NOMO-1 treated with dmso at 0.1 percent for 144 hours (cell line): ENCODE measurements around the gene DTHD1.

Source experiments
- DNase-seq: peaks from one replicate; lab custom pipeline; 2025; ENCODE audit not compliant: unreplicated experiment; lab: John Stamatoyannopoulos, UW

Gene DTHD1

DNA sequence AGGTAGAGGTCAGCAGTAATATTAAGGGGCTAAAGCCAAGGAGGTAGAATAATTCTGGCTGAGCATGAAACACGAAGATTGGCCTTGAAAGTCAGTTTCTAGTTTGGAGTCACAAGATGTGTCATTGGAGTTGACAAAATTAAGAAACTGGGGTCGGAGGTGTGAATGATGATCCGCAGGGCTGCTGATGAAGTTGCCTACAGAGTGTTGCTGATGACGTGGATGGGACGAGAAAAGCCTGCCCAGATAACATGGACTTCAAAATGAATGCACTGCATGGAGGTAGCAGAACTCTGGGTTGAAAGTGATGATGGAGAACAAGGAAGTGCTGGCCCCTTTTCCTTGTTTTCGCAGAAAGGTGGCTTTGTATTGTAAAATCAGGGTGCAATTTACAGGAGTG, 60.5 kb downstream of the DTHD1 start:
- DNase-seq: no peak

GRCh38 chr4:36343501-36344175, 62.2 kb downstream of the DTHD1 start:
- no peak for DNase-seq

- no peak for DNase-seq
Observed at GRCh38 chr4:36348403-36348938, 67.1 kb downstream of the DTHD1 start.

- no peak for DNase-seq
Observed at GRCh38 chr4:36349938-36350549, 68.6 kb downstream of the DTHD1 start.

DNA sequence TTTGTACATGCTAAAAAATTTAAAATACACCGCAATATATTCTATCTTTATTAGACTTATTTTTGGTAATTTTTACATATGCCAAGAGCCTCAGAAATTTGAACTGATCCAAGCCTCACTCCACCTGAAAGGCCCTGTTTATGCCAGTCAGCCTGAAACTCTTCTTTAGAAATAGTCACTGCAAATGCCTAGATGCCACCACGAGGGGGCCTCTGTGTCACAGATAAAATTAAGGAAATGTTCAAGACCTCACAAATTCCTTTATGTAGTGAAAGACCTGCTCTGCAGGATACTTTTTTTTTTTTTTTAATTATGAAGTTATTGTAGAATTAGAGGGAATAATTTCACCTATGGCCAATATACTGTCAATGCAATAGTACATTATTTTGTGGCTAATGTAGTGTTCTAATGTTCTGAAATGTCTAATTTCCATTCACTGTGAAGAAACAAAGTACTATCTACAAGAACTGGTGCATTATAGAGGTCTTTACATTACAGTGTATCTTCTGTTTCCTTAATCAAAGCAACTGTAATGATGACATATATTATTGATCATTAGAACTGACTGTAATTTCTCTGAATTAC, 69.8 kb downstream of the DTHD1 start:
- DNase-seq: peak; percentile 35

DNA sequence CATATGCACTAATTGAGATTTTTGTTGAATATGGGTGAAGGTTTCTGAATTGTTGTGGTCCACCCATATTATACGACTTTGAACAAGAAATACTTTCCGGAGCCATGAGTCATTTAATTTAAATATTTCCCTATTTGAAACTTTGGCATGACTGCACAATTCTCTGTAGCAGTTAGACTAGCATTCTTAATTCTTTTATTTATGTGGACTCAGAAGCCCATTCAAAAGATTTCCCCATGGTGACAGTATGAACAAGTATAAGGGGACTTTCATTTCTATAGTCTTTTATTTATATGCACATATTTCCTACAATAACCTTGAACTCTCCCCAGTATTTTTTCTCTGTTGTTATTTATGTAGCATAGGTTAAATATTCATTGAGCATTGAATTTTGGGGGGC, 72.6 kb downstream of the DTHD1 start:
- no peak for DNase-seq

DNA sequence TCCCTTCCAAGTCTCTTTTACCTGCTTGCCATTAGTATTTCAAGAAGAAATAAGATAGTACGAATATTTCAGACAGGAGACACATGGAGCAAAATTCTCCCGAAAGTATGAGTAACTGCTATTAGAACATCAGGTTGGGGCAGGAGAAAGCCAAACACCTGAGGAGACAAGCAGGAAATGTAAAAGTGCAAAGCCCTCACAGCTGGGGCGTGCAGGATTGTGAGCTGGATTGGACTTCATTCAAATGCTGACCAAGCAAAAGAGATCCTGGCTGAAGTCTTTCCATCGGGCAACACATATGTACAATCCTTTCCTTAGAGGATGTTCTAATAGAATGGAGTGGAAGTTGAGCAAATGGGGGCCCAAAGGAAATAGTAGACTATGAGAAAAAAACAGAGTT, 76.8 kb downstream of the DTHD1 start:
- no peak for DNase-seq

- DNase-seq: no peak
Observed at GRCh38 chr4:36360755-36361154, 79.3 kb downstream of the DTHD1 start.

- no peak for DNase-seq
Observed at GRCh38 chr4:36363024-36363423, 81.6 kb downstream of the DTHD1 start.

- no peak for DNase-seq
Observed at GRCh38 chr4:36374836-36375511, 93.6 kb downstream of the DTHD1 start.

DNA sequence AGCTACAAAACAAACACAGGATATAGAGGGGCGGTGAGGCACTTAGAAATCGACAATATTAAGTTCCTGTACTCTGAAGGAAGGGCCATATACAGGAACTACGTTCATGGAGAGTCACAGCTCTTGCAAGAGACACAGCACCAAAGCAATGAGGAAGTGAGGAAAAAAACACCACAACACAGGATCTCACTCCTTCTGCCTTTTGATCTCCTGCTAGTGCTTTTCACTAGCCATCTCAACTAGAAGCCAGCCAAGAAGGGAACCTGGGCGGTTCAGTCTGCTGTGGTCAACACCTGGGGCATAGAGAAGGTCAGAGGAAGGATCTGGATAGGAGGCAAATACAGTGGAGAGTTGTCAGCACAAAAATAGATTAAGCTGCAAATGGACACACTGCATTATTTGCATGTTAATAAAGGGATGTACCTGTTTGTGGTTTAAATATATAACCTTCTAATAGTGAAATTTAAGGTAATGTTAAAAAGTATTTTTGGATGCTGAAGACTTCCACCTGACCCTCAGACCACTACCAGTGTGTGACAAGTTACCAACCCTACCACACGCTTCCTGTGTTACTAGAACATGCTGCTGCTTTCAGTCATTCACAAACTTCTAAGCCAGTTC, 104.6 kb downstream of the DTHD1 start:
- DNase-seq: peak; percentile 67

DNA sequence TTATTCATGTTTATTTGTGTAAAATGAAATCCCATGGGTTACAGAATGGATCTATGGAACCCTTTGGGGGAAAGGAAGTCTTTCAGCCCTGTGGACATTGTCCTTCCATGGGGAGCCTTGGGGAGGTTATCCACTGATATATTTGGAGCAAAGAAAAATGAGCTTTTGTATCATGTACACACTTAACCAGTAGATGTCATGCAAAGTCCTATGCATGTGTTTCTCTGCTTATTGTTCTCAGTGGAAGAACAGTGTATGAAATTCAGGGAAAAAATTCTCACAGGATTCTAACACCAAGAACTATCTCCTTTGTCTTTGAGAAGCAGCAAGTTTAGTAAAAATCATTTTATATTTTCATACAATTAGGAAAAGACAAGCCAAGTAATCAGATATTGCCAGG, 105.3 kb downstream of the DTHD1 start:
- DNase-seq: no peak

GRCh38 chr4:36388710-36389109, 107.3 kb downstream of the DTHD1 start:
- no peak for DNase-seq

- DNase-seq: no peak
Observed at GRCh38 chr4:36391411-36391810, 110.0 kb downstream of the DTHD1 start.

GRCh38 chr4:36392024-36392423, 110.6 kb downstream of the DTHD1 start:
- no peak for DNase-seq

- no peak for DNase-seq
Observed at GRCh38 chr4:36392916-36393315, 111.5 kb downstream of the DTHD1 start.
